SU-DHL-6 (cell line): ENCODE results near the gene HOPX.

Source experiments
- H2AFZ ChIP-seq: fragments of 200-600 bp; sonication (generic); 2 replicates; pipeline ENCODE4 v1.6.1; 2014; ENCODE audit warnings: low read depth, mild to moderate bottlenecking, moderate library complexity, mixed read lengths, antibody characterized with exemption, low read length; ENCODE audit not compliant: severe bottlenecking
- H3F3A ChIP-seq: fragments of 200-600 bp; shearing (Covaris generic); 2 replicates; pipeline ENCODE4 v1.6.0; 2016; ENCODE audit warnings: antibody characterized with exemption, mild to moderate bottlenecking; ENCODE audit not compliant: insufficient read depth
- H3K27ac ChIP-seq: fragments of 200-600 bp; sonication (generic); 2 replicates; pipeline ENCODE4 v1.5.1; 2016; ENCODE audit warnings: low read depth, mild to moderate bottlenecking, low read length, moderate library complexity, mixed read lengths
- H3K27me3 ChIP-seq: fragments of 200-600 bp; sonication (generic), shearing (Covaris generic); 2 replicates; pipeline ENCODE4 v1.6.0; 2014; ENCODE audit warnings: mild to moderate bottlenecking, low read length
- H3K36me3 ChIP-seq: fragments of 200-600 bp; sonication (generic); 2 replicates; pipeline ENCODE4 v1.6.1; 2014; ENCODE audit warnings: mild to moderate bottlenecking, low read length, mixed read lengths
- H3K4me2 ChIP-seq: fragments of 300-600, 200-600 bp; shearing (Covaris generic), sonication (generic); 2 replicates; pipeline ENCODE4 v1.6.0; 2014; ENCODE audit warnings: low read length, low read depth, mild to moderate bottlenecking; ENCODE audit not compliant: poor library complexity, severe bottlenecking
- H3K4me3 ChIP-seq: fragments of 200-600 bp; sonication (generic); 2 replicates; pipeline ENCODE4 v1.5.1; 2014; ENCODE audit warnings: antibody characterized with exemption, low read length, mild to moderate bottlenecking, mixed read lengths; ENCODE audit not compliant: insufficient read depth, poor library complexity, severe bottlenecking
- H3K79me2 ChIP-seq: fragments of 200-600 bp; sonication (generic); 2 replicates; pipeline ENCODE4 v1.6.1; 2014; ENCODE audit warnings: mild to moderate bottlenecking, low read length, moderate library complexity; ENCODE audit not compliant: insufficient read depth
- H3K9ac ChIP-seq: fragments of 200-600 bp; sonication (generic); 2 replicates; pipeline ENCODE4 v1.7.0; 2014; ENCODE audit warnings: mild to moderate bottlenecking, low read length
- H3K9me2 ChIP-seq: fragments of 200-600 bp; sonication (generic); replicated peaks from 2 replicates; pipeline ENCODE4 v1.6.1; 2014; ENCODE audit warnings: low read length; ENCODE audit not compliant: insufficient read depth
- H3K9me3 ChIP-seq: fragments of 200-600 bp; sonication (generic); 2 replicates; pipeline ENCODE4 v1.6.1; 2014; ENCODE audit warnings: low read length, mixed read lengths; ENCODE audit not compliant: insufficient read depth
- H4K20me1 ChIP-seq: fragments of 200-600 bp; sonication (generic); 2 replicates; pipeline ENCODE4 v1.6.1; 2014; ENCODE audit warnings: low read depth, mild to moderate bottlenecking, antibody characterized with exemption, low read length, moderate library complexity, mixed read lengths
- EZH2phosphoT487 ChIP-seq: fragments of 200-600 bp; sonication (generic), shearing (Covaris generic); conservative IDR thresholded peaks from 2 replicates; pipeline ENCODE4 v1.6.1; 2018; ENCODE audit warnings: mild to moderate bottlenecking, antibody characterized with exemption, low read length, moderate library complexity, mixed read lengths
- TF ChIP-seq, protein P1 (sequence below): fragments of 200-600 bp; sonication (generic); IDR thresholded peaks from one replicate; pipeline ENCODE4 v1.5.1; 2017; ENCODE audit warnings: antibody characterized with exemption, mild to moderate bottlenecking, low read length, moderate library complexity; ENCODE audit not compliant: insufficient read depth, poor library complexity, severe bottlenecking

Gene HOPX

GRCh38 chr4:56619816-56620215 lies 61.3 kb downstream of the HOPX start:
- Histone ChIP-seq H3K4me2 (no peak overlapping the region), H3K9me3 (no peaks in the 10 kb centered on the region), H3F3A (no peaks in the 10 kb centered on the region), H3K4me3 (no peak overlapping the region), H3K79me2 (no peaks in the 10 kb centered on the region), H3K36me3 (no peaks in the 10 kb centered on the region), H3K9ac (no peak overlapping the region), H2AFZ (no peak overlapping the region), H4K20me1 (no peaks in the 10 kb centered on the region), H3K9me2 (no peaks in the 10 kb centered on the region), H3K27ac (no peak overlapping the region), H3K27me3 (no peaks in the 10 kb centered on the region)
- TF ChIP-seq EZH2phosphoT487, result no peak

GRCh38 chr4:56619160-56619559 lies 61.9 kb downstream of the HOPX start:
- no peak overlapping the region for H3K27ac ChIP-seq
- no peaks in the 10 kb centered on the region for H3F3A ChIP-seq
- H3K4me3 ChIP-seq, result no peak overlapping the region
- no peaks in the 10 kb centered on the region for H3K9me2 ChIP-seq
- no peaks in the 10 kb centered on the region for H3K27me3 ChIP-seq
- H3K36me3 ChIP-seq, result no peaks in the 10 kb centered on the region
- no peak for TF ChIP-seq EZH2phosphoT487
- TF ChIP-seq, protein P1, sequence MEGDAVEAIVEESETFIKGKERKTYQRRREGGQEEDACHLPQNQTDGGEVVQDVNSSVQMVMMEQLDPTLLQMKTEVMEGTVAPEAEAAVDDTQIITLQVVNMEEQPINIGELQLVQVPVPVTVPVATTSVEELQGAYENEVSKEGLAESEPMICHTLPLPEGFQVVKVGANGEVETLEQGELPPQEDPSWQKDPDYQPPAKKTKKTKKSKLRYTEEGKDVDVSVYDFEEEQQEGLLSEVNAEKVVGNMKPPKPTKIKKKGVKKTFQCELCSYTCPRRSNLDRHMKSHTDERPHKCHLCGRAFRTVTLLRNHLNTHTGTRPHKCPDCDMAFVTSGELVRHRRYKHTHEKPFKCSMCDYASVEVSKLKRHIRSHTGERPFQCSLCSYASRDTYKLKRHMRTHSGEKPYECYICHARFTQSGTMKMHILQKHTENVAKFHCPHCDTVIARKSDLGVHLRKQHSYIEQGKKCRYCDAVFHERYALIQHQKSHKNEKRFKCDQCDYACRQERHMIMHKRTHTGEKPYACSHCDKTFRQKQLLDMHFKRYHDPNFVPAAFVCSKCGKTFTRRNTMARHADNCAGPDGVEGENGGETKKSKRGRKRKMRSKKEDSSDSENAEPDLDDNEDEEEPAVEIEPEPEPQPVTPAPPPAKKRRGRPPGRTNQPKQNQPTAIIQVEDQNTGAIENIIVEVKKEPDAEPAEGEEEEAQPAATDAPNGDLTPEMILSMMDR, result no peak
- H2AFZ ChIP-seq, result no peak overlapping the region
- H4K20me1 ChIP-seq, result no peaks in the 10 kb centered on the region
- no peak overlapping the region for H3K9ac ChIP-seq
- H3K4me2 ChIP-seq, result no peak overlapping the region
- no peaks in the 10 kb centered on the region for H3K9me3 ChIP-seq
- H3K79me2 ChIP-seq, result no peaks in the 10 kb centered on the region

GRCh38 chr4:56618734-56619133 lies 62.4 kb downstream of the HOPX start:
- Histone ChIP-seq H3K27ac (no peak overlapping the region), H3F3A (no peaks in the 10 kb centered on the region), H2AFZ (no peak overlapping the region), H3K4me2 (no peak overlapping the region), H3K27me3 (no peaks in the 10 kb centered on the region), H3K4me3 (no peak overlapping the region), H3K36me3 (no peaks in the 10 kb centered on the region), H3K9me3 (no peaks in the 10 kb centered on the region), H3K9ac (no peak overlapping the region), H3K79me2 (no peaks in the 10 kb centered on the region), H3K9me2 (no peaks in the 10 kb centered on the region), H4K20me1 (no peaks in the 10 kb centered on the region)
- TF ChIP-seq, protein P1, result no peak
- TF ChIP-seq EZH2phosphoT487, result no peak

- Histone ChIP-seq H3K79me2 (no peaks in the 10 kb centered on the region), H4K20me1 (no peaks in the 10 kb centered on the region), H3K4me3 (no peak overlapping the region), H3K27me3 (no peaks in the 10 kb centered on the region), H3K27ac (no peak overlapping the region), H3K9ac (no peak overlapping the region), H3K4me2 (no peak overlapping the region), H3K9me3 (no peaks in the 10 kb centered on the region), H3K9me2 (no peaks in the 10 kb centered on the region), H2AFZ (no peak overlapping the region), H3F3A (no peaks in the 10 kb centered on the region), H3K36me3 (no peaks in the 10 kb centered on the region)
- no peak for TF ChIP-seq EZH2phosphoT487
- TF ChIP-seq, protein P1, result no peak
These were observed 67.8 kb downstream of the HOPX start for GRCh38 chr4:56613101-56613862.
